ENCODE measurements around the gene NINJ1.

- TF ChIP-seq, protein P1, sequence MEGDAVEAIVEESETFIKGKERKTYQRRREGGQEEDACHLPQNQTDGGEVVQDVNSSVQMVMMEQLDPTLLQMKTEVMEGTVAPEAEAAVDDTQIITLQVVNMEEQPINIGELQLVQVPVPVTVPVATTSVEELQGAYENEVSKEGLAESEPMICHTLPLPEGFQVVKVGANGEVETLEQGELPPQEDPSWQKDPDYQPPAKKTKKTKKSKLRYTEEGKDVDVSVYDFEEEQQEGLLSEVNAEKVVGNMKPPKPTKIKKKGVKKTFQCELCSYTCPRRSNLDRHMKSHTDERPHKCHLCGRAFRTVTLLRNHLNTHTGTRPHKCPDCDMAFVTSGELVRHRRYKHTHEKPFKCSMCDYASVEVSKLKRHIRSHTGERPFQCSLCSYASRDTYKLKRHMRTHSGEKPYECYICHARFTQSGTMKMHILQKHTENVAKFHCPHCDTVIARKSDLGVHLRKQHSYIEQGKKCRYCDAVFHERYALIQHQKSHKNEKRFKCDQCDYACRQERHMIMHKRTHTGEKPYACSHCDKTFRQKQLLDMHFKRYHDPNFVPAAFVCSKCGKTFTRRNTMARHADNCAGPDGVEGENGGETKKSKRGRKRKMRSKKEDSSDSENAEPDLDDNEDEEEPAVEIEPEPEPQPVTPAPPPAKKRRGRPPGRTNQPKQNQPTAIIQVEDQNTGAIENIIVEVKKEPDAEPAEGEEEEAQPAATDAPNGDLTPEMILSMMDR (IDR thresholded peaks at IDR 0.05) = no peak
- TF ChIP-seq EZH2 (IDR thresholded peaks at IDR 0.05) = no peak
Observed at GRCh38 chr9:93081931-93082330, 52.1 kb downstream of the NINJ1 start.

Data from neural progenitor cell (in vitro differentiated cells).